Psoas muscle (tissue), 8 donors: ENCODE data around the gene FUZ. TPM values are rescaled to one million over a fixed set of nuclear protein-coding genes. Genes with fewer than 3 reads are reported as not detected.

Experiments
- ATAC-seq, 4 donors: fragments of 200-7000 bp; cut with Tn5 transposase; one replicate each; pipeline ENCODE4 v1.9.1; 2020; ENCODE audit warnings: moderate library complexity in 3 of 4, mild to moderate bottlenecking in 2 of 4
- DNase-seq, 2 donors: peaks; one replicate each; pipeline ENCODE4 v3.0.0-alpha.2; 2020
- H3K27ac ChIP-seq: fragments of 200-600 bp; one replicate; pipeline ENCODE4 v1.8.0; 2022
- H3K27me3 ChIP-seq, 3 donors: fragments of 200-600 bp in 1 of 3; one replicate each; pipeline versions ENCODE4 v1.6.1 to v1.8.0; 2013 to 2022; ENCODE audit warnings: low read length in 2 of 3, mild to moderate bottlenecking in 2 of 3, moderate library complexity in 1 of 3; ENCODE audit not compliant: insufficient read depth in 3 of 3
- H3K36me3 ChIP-seq, 2 donors: fragments of 200-600 bp in 1 of 2; one replicate each; pipeline versions ENCODE4 v1.6.1 to v1.8.0; 2013 to 2022; ENCODE audit warnings: low read depth in 1 of 2, mild to moderate bottlenecking in 1 of 2, moderate library complexity in 1 of 2; ENCODE audit not compliant: insufficient read depth in 1 of 2
- H3K4me1 ChIP-seq: fragments of 200-600 bp; one replicate; pipeline ENCODE4 v1.8.0; 2022
- H3K4me3 ChIP-seq: fragments of 200-600 bp; one replicate; pipeline ENCODE4 v1.8.0; 2022; ENCODE audit warnings: mild to moderate bottlenecking
- H3K9me3 ChIP-seq: fragments of 200-600 bp; one replicate; pipeline ENCODE4 v1.8.0; 2022
- WGBS, 3 donors: extraction: QIAGEN DNeasy Blood & Tissue Kit; methylation state at CpG; one replicate each; pipeline versions ENCODE4 v1.1.6 to v1.1.7; 2013; 5-methylcytosine and 5-hydroxymethylcytosine counted together
- intact Hi-C, 2 donors: fragments of 100-400 bp; cut with DNase I; formaldehyde crosslinking; loops; one replicate each; pipeline versions ENCODE4 v1.11.0 to v1.14.2; 2022
- polyA plus RNA-seq, 3 donors: library from polyadenylated mRNA; stranded (reverse); fragments of 200-250 nt; gene quantifications; one replicate each; pipeline ENCODE4 v1.2.3, GENCODE V29; 2013
- total RNA-seq, 4 donors: library from RNA; stranded (reverse); fragmentation: NEBNext Ultra II Directional in 2 of 4; extraction: Animal tissue kit (Norgen Biotek cat#: 25700) in 2 of 4; gene quantifications; one replicate each; pipeline versions ENCODE4 v1.2.1 to v1.2.4, GENCODE V29; 2021 to 2023
- TF ChIP-seq, protein P1 (sequence below): fragments of 200-600 bp; IDR thresholded peaks from one replicate; pipeline ENCODE4 v1.8.0; 2022; ENCODE audit warnings: antibody characterized with exemption
- donor health status: healthy with polysubstance abuse.
- donor health status: DM: no; HTN: no; CAD: no; lungs with moderate emphysema.
- donor health status: Bipolar disorder and iron deficiency.
- donor health status: healthy.
- donor health status: DM: yes; HTN: yes; CAD: no.
- donor health status: DM: no; HTN: no; CAD: no.
- donor health status: DM: no; HTN: no; CAD: no.
- donor health status: DM: yes; HTN: yes; CAD: no.

FUZ gene
- total and polyA plus RNA-seq, 7 donors = 15.9 to 38.8 (median 25.5) TPM

DNA sequence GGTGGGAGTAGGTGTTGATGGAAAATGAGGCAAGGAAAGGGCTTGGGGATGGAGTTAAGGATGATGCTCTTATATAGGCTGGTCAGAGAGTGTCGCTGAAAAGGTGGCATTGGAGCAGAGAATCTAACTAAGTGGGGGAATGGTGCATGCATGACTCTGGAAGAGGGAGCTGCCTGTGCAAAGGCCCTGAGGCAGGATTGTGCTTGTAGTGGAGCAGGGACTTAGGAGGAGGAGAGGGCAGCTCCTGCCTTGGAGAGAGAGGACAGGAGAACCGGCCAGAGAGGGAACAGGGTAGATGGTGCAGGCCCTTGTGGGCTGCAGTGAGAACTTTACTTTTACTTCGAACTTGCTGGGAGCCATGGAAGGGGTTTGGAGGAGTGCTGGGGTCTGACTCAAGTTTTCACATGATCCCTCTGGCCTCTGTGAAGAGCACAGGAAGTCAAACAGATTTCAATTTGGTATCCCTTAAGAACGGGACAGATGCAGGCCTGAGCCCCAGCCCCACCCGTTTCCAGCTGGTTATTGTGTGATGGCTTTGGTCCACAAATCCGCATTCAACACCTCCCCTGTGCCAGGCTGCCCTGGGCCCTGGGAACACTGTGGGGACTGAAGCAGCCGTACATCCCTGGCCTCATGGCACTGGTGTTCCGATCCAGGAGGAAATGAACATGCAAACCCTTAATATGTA, 39.3 kb downstream of the FUZ start:
- Histone ChIP-seq H3K27ac (no peak overlapping the region), H3K4me3 (no peak overlapping the region), H3K36me3 (peaks cover 0 to 4% of the 10 kb centered on the region in 2 donors), H3K9me3 (no peaks in the 10 kb centered on the region), H3K4me1 (peaks cover 6% of the 10 kb centered on the region), H3K27me3 (no peaks in the 10 kb centered on the region)
- TF ChIP-seq, protein P1, sequence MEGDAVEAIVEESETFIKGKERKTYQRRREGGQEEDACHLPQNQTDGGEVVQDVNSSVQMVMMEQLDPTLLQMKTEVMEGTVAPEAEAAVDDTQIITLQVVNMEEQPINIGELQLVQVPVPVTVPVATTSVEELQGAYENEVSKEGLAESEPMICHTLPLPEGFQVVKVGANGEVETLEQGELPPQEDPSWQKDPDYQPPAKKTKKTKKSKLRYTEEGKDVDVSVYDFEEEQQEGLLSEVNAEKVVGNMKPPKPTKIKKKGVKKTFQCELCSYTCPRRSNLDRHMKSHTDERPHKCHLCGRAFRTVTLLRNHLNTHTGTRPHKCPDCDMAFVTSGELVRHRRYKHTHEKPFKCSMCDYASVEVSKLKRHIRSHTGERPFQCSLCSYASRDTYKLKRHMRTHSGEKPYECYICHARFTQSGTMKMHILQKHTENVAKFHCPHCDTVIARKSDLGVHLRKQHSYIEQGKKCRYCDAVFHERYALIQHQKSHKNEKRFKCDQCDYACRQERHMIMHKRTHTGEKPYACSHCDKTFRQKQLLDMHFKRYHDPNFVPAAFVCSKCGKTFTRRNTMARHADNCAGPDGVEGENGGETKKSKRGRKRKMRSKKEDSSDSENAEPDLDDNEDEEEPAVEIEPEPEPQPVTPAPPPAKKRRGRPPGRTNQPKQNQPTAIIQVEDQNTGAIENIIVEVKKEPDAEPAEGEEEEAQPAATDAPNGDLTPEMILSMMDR = no peak
- no peak for DNase-seq
- intact Hi-C loops = no loop called here
- no peak for ATAC-seq
- 46 to 59% (median 49%) methylated on average over 8 of the region's 8 CpGs for WGBS, 3 donors

DNA sequence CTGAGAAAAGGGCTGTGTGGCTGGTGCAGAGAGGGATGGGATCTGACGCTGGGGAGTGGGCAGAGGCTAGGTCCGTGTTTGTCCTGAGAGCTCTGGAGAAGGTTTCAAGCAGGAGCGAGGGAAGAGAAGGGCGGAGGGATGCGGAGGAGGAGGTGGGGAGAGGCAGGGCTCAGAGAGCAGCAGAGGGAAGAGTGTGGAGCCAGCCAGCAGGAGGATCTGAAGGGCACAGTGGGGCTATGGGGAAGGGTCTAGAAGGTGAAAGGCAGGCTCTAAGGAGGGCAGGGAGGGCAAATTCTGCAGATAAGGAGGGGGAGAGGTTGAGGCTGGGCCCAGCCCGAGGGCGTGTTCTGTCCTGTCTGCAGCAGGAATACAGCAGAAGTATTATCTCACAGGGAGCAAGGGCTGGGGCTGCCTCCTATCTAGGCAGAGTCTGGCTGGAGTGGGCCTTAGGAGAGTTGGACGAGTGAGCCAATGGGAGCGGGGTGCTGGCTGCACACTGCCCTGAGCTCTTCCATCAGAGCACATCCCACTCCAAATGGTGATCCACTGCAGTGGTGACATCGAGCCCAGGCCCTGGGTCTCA, 40.2 kb downstream of the FUZ start:
- H3K4me3 ChIP-seq = no peak overlapping the region
- no peak overlapping the region for H3K27ac ChIP-seq
- no peaks in the 10 kb centered on the region for H3K9me3 ChIP-seq
- H3K4me1 ChIP-seq = peaks cover 15% of the 10 kb centered on the region
- intact Hi-C loops = no loop called here
- no peaks in the 10 kb centered on the region for H3K27me3 ChIP-seq
- WGBS, 3 donors = 88 to 91% (median 90%) methylated on average over 10 of the region's 10 CpGs
- DNase-seq (no peak), ATAC-seq (no peak)
- TF ChIP-seq, protein P1 = no peak
- H3K36me3 ChIP-seq = peaks cover 0 to 4% of the 10 kb centered on the region in 2 donors

DNA sequence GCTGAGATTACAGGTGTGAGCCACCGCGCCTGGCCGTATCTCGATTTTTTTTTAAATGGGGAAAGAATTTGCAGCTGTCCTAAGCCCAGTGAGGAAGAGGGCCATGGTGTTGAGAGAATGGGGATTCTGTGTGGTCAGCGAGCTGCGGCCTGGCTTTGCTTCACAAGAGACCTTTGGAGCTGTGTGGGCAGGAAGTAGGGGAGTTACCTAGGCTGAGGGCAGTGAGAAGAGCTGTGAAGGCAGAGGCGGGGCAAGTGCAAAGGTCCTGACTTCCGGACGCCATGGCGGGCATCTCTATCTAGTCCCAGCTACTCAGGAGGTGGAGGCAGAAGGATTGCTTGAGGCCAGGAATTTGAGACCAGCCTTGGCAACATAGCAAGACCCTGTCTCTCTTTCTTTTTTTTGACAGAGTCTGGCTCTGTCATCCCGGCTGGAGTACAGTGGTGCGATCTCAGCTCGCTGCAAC, 41.4 kb downstream of the FUZ start:
- Histone ChIP-seq H3K36me3 (peaks cover 0 to 3% of the 10 kb centered on the region in 2 donors), H3K9me3 (no peaks in the 10 kb centered on the region), H3K4me3 (no peak overlapping the region), H3K27ac (no peak overlapping the region), H3K4me1 (peaks cover 16% of the 10 kb centered on the region), H3K27me3 (no peaks in the 10 kb centered on the region)
- no peak for DNase-seq
- TF ChIP-seq, protein P1 = no peak
- ATAC-seq = no peak
- whole genome bisulfite sequencing, 3 donors = 80 to 85% (median 83%) methylated on average over 10 to 13 of the region's 13 CpGs
- intact Hi-C loops = no loop called here

DNA sequence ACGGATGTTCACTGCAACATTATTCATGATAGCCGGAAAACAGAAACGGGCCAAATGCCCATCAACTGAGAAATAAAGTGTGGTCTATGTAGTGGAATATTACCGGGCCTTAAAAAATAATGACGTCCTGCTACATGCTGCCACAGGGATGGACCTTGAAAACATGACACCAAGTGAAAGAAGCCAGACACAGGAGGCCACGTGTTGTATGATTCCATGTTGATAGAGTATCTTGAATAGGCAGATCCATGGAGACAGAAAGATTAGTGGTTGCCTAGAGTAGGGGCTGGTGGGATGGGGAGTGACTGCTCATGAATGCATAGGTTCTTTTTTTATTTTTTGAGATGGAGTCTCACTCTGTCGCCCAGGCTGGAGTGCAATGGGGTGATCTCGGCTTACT, 42.6 kb downstream of the FUZ start:
- H3K36me3 ChIP-seq = no peaks in the 10 kb centered on the region
- no peak overlapping the region for H3K27ac ChIP-seq
- H3K9me3 ChIP-seq = no peaks in the 10 kb centered on the region
- ATAC-seq (no peak), DNase-seq (no peak)
- H3K4me3 ChIP-seq = no peak overlapping the region
- TF ChIP-seq, protein P1 = no peak
- no peaks in the 10 kb centered on the region for H3K27me3 ChIP-seq
- 84 to 86% (median 84%) methylated on average over 8 of the region's 8 CpGs for WGBS, 3 donors
- H3K4me1 ChIP-seq = peaks cover 16% of the 10 kb centered on the region
- intact Hi-C loops = no loop called here
